Prostate gland (tissue), 2 donors: Measurements from ENCODE around the gene ANKRD9. TPM values are rescaled to one million over a fixed set of nuclear protein-coding genes. Genes with fewer than 3 reads are reported as not detected.

Source experiments
- DNase-seq: peaks from one replicate; pipeline ENCODE4 v3.0.0-alpha.2; 2019; ENCODE audit warnings: low spot score
- H3K27ac ChIP-seq, 2 donors: fragments of 200-600 bp; sonication (generic); 2 replicates each; pipeline ENCODE4 v1.5.1; 2017 to 2019
- H3K27me3 ChIP-seq: fragments of 200-600 bp; sonication (generic); replicated peaks from 2 replicates; pipeline ENCODE4 v1.5.1; 2019; ENCODE audit not compliant: insufficient read depth
- H3K36me3 ChIP-seq, 2 donors: fragments of 200-600 bp; sonication (generic); 1 replicate in 1 of 2; 2 replicates in 1 of 2; pipeline versions ENCODE4 v1.5.1 to v1.8.1; 2017 to 2019
- H3K4me1 ChIP-seq: fragments of 200-600 bp; sonication (generic); replicated peaks from 2 replicates; pipeline ENCODE4 v1.5.1; 2019
- H3K4me3 ChIP-seq, 2 donors: fragments of 200-600 bp; sonication (generic); 2 replicates each; pipeline ENCODE4 v1.5.1; 2017 to 2019
- H3K9me3 ChIP-seq: fragments of 200-600 bp; sonication (generic); 2 replicates; pipeline ENCODE4 v1.5.1; 2017
- POLR2A ChIP-seq: fragments of 450-650 bp; IDR thresholded peaks from one replicate; pipeline ENCODE4 v1.6.1; 2016; ENCODE audit warnings: antibody characterized with exemption, mild to moderate bottlenecking
- POLR2AphosphoS5 ChIP-seq: sonication (generic); formaldehyde crosslinking; IDR thresholded peaks from one replicate; pipeline ENCODE4 v1.6.1; 2017; ENCODE audit warnings: antibody characterized with exemption
- WGBS: methylation state at CpG from one replicate; pipeline ENCODE4 v1.1.5; 2018; 5-methylcytosine and 5-hydroxymethylcytosine counted together
- intact Hi-C: fragments of 100-400 bp; cut with DNase I; formaldehyde crosslinking; loops from one replicate; pipeline ENCODE4 v1.14.2; 2022
- total RNA-seq, 2 donors: library from RNA; depleted of rRNA; stranded (reverse); fragments of >200 nt; gene quantifications; one replicate each; pipeline ENCODE4 v1.1.0, GENCODE V29; 2016
- TF ChIP-seq, protein P1 (sequence below), 4 experiments: fragments of 200-600 bp in 2 of 4; fragments of 450-650 bp in 2 of 4; sonication (generic) in 2 of 4; IDR thresholded peaks; 1 replicate in 3 of 4; 2 replicates in 1 of 4; pipeline ENCODE4 v1.5.1; 2016 to 2019; ENCODE audit warnings: antibody characterized with exemption in 4 of 4, mild to moderate bottlenecking in 2 of 4, moderate library complexity in 2 of 4

ANKRD9 gene, protein sequence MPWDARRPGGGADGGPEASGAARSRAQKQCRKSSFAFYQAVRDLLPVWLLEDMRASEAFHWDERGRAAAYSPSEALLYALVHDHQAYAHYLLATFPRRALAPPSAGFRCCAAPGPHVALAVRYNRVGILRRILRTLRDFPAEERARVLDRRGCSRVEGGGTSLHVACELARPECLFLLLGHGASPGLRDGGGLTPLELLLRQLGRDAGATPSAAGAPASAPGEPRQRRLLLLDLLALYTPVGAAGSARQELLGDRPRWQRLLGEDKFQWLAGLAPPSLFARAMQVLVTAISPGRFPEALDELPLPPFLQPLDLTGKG
- total RNA-seq: 10 to 100 TPM; 81.1 to 81.5 TPM

DNA sequence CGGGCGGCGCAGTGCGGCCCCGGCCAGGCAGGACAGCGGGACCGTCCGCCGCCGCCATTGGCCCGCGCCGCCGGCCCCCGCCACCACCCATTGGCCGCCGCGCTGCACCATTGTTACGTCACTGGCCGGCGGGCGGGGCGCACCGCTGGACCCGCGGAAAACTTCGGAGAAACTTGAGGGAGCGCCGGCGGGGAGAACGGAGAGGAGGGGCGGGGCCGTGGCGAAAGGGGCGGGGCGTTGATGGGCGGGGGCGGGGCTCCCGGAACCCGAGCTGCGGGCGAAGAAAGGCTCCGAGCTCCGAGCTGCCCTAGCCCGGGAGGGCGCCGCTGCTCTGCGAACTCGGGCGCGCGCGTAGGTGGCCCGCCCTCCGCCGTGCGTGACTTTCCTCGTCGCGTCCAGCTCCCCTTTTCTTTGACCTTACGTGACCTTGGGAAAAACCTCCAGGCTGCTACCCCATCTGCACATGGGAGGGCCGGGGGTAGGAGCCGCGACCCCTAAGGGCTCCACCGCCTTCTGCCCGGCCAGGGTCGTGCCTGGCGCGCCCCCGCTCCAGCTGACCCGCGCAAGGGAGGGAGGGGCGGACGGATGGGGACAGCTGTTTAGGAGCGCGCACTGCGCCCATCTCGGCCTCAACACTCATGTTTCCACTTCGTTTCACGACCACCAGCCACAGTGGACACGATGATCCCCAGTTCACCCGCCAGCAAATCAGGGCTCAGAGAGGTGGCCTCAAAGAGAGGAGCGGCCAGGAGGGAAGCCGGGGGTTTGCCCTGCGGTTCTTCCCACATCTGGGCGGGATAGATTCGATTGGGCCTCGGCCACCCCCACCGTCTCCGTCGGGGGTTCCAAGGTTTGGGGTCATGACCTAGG, at the start of gene ANKRD9:
TSS of gene ANKRD9 (minus strand) at position 31 of the 870 bp plus-strand sequence. CDS start 1,887 bp downstream, outside the sequence.
- WGBS: 2% methylated on average over 72 of the region's 91 CpGs
- Histone ChIP-seq H3K9me3 (no peaks in the 10 kb centered on the region), H3K4me3 (peak within 1 kb of the TSS; percentile 60 to 66), H3K27ac (peak within 1 kb of the TSS; percentile 88 to 95), H3K36me3 (no peaks in the 10 kb centered on the region), H3K4me1 (peaks cover 3% of the 10 kb centered on the region), H3K27me3 (no peaks in the 10 kb centered on the region)
- TF ChIP-seq POLR2A (peak; percentile 81), POLR2AphosphoS5 (peak; percentile 57)
- TF ChIP-seq, protein P1, sequence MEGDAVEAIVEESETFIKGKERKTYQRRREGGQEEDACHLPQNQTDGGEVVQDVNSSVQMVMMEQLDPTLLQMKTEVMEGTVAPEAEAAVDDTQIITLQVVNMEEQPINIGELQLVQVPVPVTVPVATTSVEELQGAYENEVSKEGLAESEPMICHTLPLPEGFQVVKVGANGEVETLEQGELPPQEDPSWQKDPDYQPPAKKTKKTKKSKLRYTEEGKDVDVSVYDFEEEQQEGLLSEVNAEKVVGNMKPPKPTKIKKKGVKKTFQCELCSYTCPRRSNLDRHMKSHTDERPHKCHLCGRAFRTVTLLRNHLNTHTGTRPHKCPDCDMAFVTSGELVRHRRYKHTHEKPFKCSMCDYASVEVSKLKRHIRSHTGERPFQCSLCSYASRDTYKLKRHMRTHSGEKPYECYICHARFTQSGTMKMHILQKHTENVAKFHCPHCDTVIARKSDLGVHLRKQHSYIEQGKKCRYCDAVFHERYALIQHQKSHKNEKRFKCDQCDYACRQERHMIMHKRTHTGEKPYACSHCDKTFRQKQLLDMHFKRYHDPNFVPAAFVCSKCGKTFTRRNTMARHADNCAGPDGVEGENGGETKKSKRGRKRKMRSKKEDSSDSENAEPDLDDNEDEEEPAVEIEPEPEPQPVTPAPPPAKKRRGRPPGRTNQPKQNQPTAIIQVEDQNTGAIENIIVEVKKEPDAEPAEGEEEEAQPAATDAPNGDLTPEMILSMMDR (IDR thresholded peaks at IDR 0.05): no peak
- intact Hi-C loops: loop anchor here (5.0 kb wide), 2 partner anchors 148 to 188 kb away; partner anchors contain the start of genes CINP and TECPR2
- DNase-seq: peak; percentile 96

DNA sequence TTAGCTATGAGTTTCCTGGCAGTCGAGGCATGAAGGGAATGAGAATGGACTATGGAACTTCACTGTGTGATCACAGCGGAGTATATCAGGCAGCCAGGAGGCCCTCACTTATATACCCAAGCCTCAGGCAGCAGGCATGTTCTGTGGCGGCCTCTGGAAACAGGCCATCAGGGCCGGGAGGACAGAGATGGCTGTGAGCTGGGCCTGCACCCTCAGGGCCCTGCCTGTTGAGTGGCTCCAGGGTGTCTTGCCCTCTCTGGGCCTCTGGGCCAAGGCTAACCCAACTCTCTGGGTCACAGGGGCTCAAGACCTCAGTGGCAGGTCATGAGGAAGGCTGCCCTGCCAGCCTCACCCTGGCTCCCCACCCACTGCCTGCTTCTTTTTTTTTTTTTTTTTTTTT, 49.0 kb upstream of the ANKRD9 start:
- H3K9me3 ChIP-seq: no peaks in the 10 kb centered on the region
- intact Hi-C loops: no loop called here
- no peaks in the 10 kb centered on the region for H3K27me3 ChIP-seq
- WGBS: 61% methylated on average over 4 of the region's 4 CpGs
- no peak overlapping the region for H3K27ac ChIP-seq
- H3K4me3 ChIP-seq: no peak overlapping the region
- H3K4me1 ChIP-seq: no peaks in the 10 kb centered on the region
- TF ChIP-seq POLR2A (no peak), POLR2AphosphoS5 (no peak)
- TF ChIP-seq, protein P1 (IDR thresholded peaks at IDR 0.05): no peak
- no peaks in the 10 kb centered on the region for H3K36me3 ChIP-seq
- no peak for DNase-seq

DNA sequence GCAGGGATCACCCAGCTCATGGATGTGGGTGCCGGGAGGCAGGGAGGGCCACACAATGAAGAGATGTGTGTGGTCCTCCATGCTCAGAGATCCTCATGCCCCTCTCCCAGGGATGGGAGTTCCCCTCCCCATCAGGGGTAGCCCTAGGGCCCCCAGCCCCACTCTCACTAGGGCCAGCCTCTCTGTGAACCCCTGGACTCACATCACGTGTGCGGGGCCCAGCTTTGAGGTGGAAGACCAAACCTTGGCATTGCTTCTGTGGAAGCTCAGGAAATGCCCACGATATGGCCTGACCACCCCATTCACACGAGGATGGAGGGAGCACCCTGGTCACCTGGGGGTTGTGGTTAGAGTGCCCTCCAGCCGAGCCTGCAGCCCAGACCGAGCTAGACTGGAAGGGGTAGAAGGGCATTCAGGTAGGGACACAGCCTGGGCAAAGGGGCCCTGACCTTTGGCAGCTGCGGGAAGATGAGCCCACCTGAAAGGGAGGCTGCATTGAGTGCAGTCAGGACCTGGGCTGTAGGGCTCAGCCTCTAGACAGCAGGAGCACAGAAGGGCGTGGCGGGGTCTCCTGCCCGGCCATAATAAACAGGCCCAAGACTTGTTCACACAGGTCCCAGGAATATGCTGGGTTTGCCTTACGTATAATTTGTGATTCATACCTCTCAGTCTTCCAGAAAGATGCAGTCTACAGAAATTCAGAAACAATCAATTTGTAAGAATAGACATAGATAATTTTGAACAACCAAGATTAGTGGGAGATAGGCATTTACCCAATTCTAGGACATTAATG, 48.1 kb upstream of the ANKRD9 start:
- Histone ChIP-seq H3K27ac (no peak overlapping the region), H3K36me3 (no peaks in the 10 kb centered on the region), H3K27me3 (no peaks in the 10 kb centered on the region), H3K4me1 (no peaks in the 10 kb centered on the region), H3K4me3 (no peak overlapping the region), H3K9me3 (no peaks in the 10 kb centered on the region)
- TF ChIP-seq POLR2AphosphoS5 (no peak), POLR2A (no peak)
- TF ChIP-seq, protein P1 (IDR thresholded peaks at IDR 0.05): no peak
- 78% methylated on average over 12 of the region's 12 CpGs for WGBS
- intact Hi-C loops: no loop called here
- no peak for DNase-seq

DNA sequence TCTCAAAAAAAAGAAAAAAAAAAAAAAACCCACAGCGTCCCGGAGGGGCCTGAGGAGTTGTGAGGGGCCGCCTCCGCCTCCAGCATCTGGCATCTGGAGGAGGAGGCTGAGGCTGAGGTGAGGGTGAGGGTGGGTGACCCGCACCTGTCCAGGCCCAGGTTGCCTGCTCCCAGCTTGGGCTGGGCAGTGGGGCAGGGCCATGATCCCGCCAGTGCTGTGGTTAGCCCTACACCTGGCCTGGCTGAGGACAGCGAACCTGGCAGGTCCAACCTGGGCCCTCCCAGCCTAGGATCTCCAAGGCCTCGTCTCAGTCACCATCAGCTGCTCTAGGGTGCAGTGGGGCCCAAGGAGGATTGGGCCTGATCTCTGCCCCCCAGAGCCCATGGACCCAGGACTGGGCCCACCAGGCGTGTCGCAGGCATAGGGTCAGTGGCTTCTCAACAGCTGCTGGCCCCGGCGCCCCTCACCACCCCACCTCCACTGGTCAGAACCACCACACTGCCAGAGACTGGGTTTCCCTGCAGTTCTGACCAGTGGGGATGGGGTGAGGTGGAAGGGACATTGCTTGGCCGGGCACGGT, 46.6 kb upstream of the ANKRD9 start:
- Histone ChIP-seq H3K27ac (no peak overlapping the region), H3K4me3 (no peak overlapping the region), H3K27me3 (no peaks in the 10 kb centered on the region), H3K4me1 (no peaks in the 10 kb centered on the region), H3K36me3 (no peaks in the 10 kb centered on the region), H3K9me3 (no peaks in the 10 kb centered on the region)
- WGBS: 94% methylated on average over 13 of the region's 14 CpGs
- DNase-seq: no peak
- TF ChIP-seq POLR2A: no peak
- no peak for TF ChIP-seq POLR2AphosphoS5
- TF ChIP-seq, protein P1 (IDR thresholded peaks at IDR 0.05): no peak
- intact Hi-C loops: no loop called here
